SK-N-SH (cell line): ENCODE data around the gene TMEM190. TPM values are rescaled to one million over a fixed set of nuclear protein-coding genes. Genes with fewer than 3 reads are reported as not detected.

Experiments used
- CTCF ChIA-PET: fragments of 300-600, 350-600 bp; formaldehyde crosslinking; extraction: SDS; loops from one replicate; lab custom pipeline; 2021; lab: Yijun Ruan, JAX
- POLR2A ChIA-PET: fragments of 350-600 bp; sonication (Branson Sonifier 250); formaldehyde crosslinking; extraction: SDS; loops from one replicate; lab custom pipeline; 2020; ENCODE audit warnings: antibody characterized with exemption, inconsistent platforms; lab: Yijun Ruan, JAX
- DNase-seq: peaks from one replicate; pipeline ENCODE4 v3.0.0; 2012
- H2AFZ ChIP-seq: fragments of 200-600 bp; sonication (generic); 2 replicates; pipeline ENCODE4 v1.8.1; 2016; ENCODE audit warnings: antibody characterized with exemption, mild to moderate bottlenecking, low read depth
- H3F3A ChIP-seq: fragments of 200-600 bp; sonication (generic); replicated peaks from 2 replicates; pipeline ENCODE3; 2016; ENCODE audit warnings: antibody characterized with exemption, mild to moderate bottlenecking; ENCODE audit not compliant: insufficient read depth
- H3K27ac ChIP-seq, 2 experiments: fragments of 200-500 bp in 1 of 2; fragments of 200-600 bp in 1 of 2; sonication (Bioruptor generic) in 1 of 2; sonication (generic), shearing (Covaris generic) in 1 of 2; 2 replicates each; pipeline versions ENCODE4 v1.5.1 to v1.6.1; 2014 to 2016; ENCODE audit warnings: low read depth in 2 of 2, inconsistent platforms in 1 of 2, low read length in 1 of 2, mild to moderate bottlenecking in 1 of 2, mixed read lengths in 1 of 2
- H3K27me3 ChIP-seq: fragments of 200-600 bp; sonication (generic), shearing (Covaris generic); 2 replicates; pipeline ENCODE4 v1.6.1; 2016; ENCODE audit warnings: mixed run types; ENCODE audit not compliant: insufficient read depth
- H3K36me3 ChIP-seq, 2 experiments: fragments of 200-500 bp in 1 of 2; fragments of 200-600 bp in 1 of 2; sonication (Bioruptor generic) in 1 of 2; sonication (generic) in 1 of 2; replicated peaks in 1 of 2; 2 replicates each; pipeline versions ENCODE3 to v1.5.1; 2014 to 2016; ENCODE audit warnings: low read length in 1 of 2, mild to moderate bottlenecking in 1 of 2; ENCODE audit not compliant: insufficient read depth in 2 of 2, control insufficient read depth in 1 of 2
- H3K4me1 ChIP-seq, 2 experiments: fragments of 200-500 bp in 1 of 2; fragments of 200-600 bp in 1 of 2; sonication (Bioruptor generic) in 1 of 2; sonication (generic), shearing (Covaris generic) in 1 of 2; 2 replicates each; pipeline versions ENCODE4 v1.5.1 to v1.6.1; 2014 to 2016; ENCODE audit warnings: low read depth in 1 of 2, low read length in 1 of 2, mixed run types in 1 of 2; ENCODE audit not compliant: insufficient read depth in 2 of 2, control insufficient read depth in 1 of 2
- H3K4me2 ChIP-seq: fragments of 200-600 bp; sonication (generic), shearing (Covaris generic); 2 replicates; pipeline ENCODE4 v1.6.1; 2017; ENCODE audit warnings: mixed run types
- H3K4me3 ChIP-seq, 2 experiments: fragments of 200-500 bp in 1 of 2; fragments of 200-600 bp in 1 of 2; sonication (Bioruptor generic) in 1 of 2; sonication (generic), shearing (Covaris generic) in 1 of 2; 2 replicates each; pipeline versions ENCODE4 v1.5.1 to v1.8.1; 2014 to 2016; ENCODE audit warnings: low read depth in 2 of 2, inconsistent platforms in 1 of 2, low read length in 1 of 2, mild to moderate bottlenecking in 1 of 2, mixed read lengths in 1 of 2, moderate library complexity in 1 of 2
- H3K79me2 ChIP-seq: fragments of 200-600 bp; sonication (generic); 2 replicates; pipeline ENCODE4 v1.8.1; 2017; ENCODE audit warnings: mild to moderate bottlenecking; ENCODE audit not compliant: insufficient read depth
- H3K9ac ChIP-seq: fragments of 200-600 bp; sonication (generic); 2 replicates; pipeline ENCODE4 v1.6.1; 2017; ENCODE audit warnings: mixed run types
- H3K9me2 ChIP-seq: fragments of 200-600 bp; sonication (generic); 2 replicates; pipeline ENCODE4 v1.6.1; 2017; ENCODE audit warnings: mixed run types
- H3K9me3 ChIP-seq: fragments of 200-600 bp; sonication (generic); 2 replicates; pipeline ENCODE4 v1.6.1; 2017; ENCODE audit warnings: mixed run types, mild to moderate bottlenecking, moderate library complexity
- H4K20me1 ChIP-seq: fragments of 200-600 bp; sonication (generic); 2 replicates; pipeline ENCODE4 v1.6.1; 2017; ENCODE audit warnings: mild to moderate bottlenecking, mixed run types; ENCODE audit not compliant: insufficient read depth
- FOSL2 ChIP-seq: IDR thresholded peaks from 2 replicates; pipeline ENCODE4 v1.4.0; 2012; ENCODE audit warnings: low read depth, mild to moderate bottlenecking, moderate library complexity, borderline replicate concordance
- FOXJ3 ChIP-seq: sonication (generic); formaldehyde crosslinking; IDR thresholded peaks from 2 replicates; pipeline ENCODE4 v1.5.1; 2020; ENCODE audit warnings: mild to moderate bottlenecking, missing genetic modification reagents
- GABPA ChIP-seq: IDR thresholded peaks from 2 replicates; pipeline ENCODE4 v1.4.0; 2012; ENCODE audit warnings: low read depth, mild to moderate bottlenecking
- GATA2 ChIP-seq: sonication (generic); formaldehyde crosslinking; IDR thresholded peaks from 2 replicates; pipeline ENCODE4 v1.5.0; 2020; ENCODE audit warnings: mild to moderate bottlenecking, missing genetic modification reagents
- JUND ChIP-seq: IDR thresholded peaks from 2 replicates; pipeline ENCODE4 v1.4.0; 2012
- MEF2A ChIP-seq: IDR thresholded peaks from 2 replicates; pipeline ENCODE4 v1.4.0; 2012; ENCODE audit warnings: low read depth, borderline replicate concordance
- MXI1 ChIP-seq: IDR thresholded peaks from 2 replicates; pipeline ENCODE4 v1.6.1; 2012; ENCODE audit warnings: mild to moderate bottlenecking, low read depth, low read length, improper control_type of control experiment
- NFIC ChIP-seq: IDR thresholded peaks from 2 replicates; pipeline ENCODE4 v1.4.0; 2012; ENCODE audit warnings: borderline replicate concordance
- YY1 ChIP-seq: IDR thresholded peaks from 2 replicates; pipeline ENCODE4 v1.4.0; 2012; ENCODE audit warnings: low read depth, mild to moderate bottlenecking
- WGBS: methylation state at CpG from one replicate; pipeline ENCODE4 v1.1.6; 2017; ENCODE audit warnings: low lambda C conversion rate; 5-methylcytosine and 5-hydroxymethylcytosine counted together
- polyA plus RNA-seq, 3 experiments: library from polyadenylated mRNA; depleted of rRNA; stranded (reverse); fragments of >200 nt; gene quantifications; 2 replicates each; pipeline ENCODE4 v1.2.3, GENCODE V29; 2012
- TF ChIP-seq, protein P1 (sequence below): fragments of 150-350 bp; IDR thresholded peaks from 2 replicates; pipeline ENCODE4 v1.6.1; 2016; ENCODE audit warnings: mild to moderate bottlenecking, low read depth, low read length

Gene TMEM190
- polyA plus RNA-seq, 1 of the 3 experiments (the other 2 are of a cell fraction), result 0.77 TPM

DNA sequence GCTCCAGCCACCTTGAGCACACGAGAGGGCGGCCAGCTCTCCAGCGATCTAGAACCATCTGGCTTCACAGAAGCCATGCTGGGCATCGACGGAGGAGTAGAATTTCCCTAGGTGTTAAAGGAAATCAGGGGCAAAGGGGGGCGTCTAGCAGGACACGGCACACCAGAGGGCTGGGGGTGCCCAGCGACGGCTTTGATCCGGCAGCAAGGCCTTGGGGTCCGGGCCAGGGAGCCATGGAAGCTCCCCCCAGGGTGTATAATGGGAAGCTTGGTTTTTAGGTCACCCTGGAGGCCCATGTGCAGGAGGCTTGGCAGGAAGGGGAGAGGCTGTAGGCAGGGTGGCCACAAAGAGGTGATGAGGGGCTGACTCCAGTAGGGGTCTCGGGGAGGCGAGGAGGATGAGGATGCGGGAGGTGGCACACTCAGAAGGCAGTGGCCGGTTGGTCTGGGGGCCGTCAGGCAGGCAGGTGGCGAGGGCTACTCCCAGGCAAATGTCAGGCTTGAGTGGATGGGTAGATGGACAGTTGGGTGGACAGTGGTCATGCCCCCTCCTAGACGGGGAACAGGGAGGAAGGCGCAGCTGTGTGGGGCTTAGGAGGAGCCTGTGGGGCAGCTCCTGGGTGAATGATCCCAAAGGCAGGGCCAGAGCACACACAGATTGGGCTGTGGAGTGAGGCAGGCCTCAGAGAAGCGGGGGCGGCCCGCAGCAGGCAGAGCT is 31.4 kb upstream of the TMEM190 start (continued):
- TF ChIP-seq GABPA, result no peak
- TF ChIP-seq MEF2A, result no peak
- TF ChIP-seq, protein P1, sequence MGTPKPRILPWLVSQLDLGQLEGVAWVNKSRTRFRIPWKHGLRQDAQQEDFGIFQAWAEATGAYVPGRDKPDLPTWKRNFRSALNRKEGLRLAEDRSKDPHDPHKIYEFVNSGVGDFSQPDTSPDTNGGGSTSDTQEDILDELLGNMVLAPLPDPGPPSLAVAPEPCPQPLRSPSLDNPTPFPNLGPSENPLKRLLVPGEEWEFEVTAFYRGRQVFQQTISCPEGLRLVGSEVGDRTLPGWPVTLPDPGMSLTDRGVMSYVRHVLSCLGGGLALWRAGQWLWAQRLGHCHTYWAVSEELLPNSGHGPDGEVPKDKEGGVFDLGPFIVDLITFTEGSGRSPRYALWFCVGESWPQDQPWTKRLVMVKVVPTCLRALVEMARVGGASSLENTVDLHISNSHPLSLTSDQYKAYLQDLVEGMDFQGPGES, result no peak
- TF ChIP-seq FOSL2, result no peak
- TF ChIP-seq FOXJ3 (CRISPR knock-in tag), result no peak

DNA sequence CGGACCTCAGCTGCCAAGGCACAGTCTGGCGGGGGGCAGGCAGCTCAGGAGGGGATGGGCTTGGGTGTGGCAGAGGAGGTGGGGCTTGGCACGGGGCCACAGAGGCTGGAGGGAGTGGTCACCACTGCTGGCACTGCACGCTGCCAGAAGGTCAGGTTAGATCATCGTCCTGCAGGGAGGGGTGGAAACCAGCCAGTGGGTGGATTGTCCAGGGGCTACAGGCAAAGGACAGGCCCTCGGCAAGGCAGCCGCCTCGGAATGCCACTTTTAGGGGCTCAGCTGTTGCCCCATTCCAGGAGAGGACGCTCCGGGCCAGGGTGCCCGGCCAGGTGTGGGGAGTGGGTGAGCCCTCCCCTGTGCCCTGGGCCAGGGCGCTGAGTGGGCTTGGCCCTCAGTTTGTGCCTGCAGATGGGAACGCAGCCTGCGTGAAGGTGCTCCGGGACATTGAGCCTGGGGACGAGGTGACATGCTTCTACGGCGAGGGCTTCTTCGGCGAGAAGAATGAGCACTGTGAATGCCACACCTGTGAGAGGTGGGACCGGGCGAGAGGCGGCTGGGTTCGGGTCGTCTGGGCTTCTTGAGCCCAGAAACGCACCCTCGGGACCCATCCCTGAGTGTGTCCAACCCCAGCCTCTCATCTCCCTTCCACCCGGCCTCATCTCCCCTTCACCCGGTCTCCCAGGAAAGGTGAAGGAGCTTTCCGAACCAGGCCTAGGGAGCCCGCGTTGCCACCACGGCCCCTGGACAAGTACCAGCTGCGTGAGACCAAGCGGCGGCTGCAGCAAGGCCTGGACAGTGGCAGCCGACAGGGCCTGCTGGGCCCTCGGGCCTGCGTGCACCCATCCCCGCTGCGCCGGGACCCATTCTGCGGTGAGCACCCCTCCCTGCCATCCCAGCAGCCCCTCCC is 30.6 kb upstream of the TMEM190 start:
- Histone ChIP-seq H4K20me1 (no peaks in the 10 kb centered on the region), H3K27ac (peak overlapping the region in 1 of 2 experiments; percentile 85; a peak in 1 of 4 replicates), H3K9me3 (no peaks in the 10 kb centered on the region), H3K9me2 (no peaks in the 10 kb centered on the region), H3K9ac (no peak overlapping the region), H3K36me3 (peaks cover 0 to 4% of the 10 kb centered on the region in 2 experiments), H2AFZ (no peak overlapping the region), H3K4me1 (peaks cover 0 to 38% of the 10 kb centered on the region in 2 experiments; a peak in 1 of 4 replicates), H3F3A (peaks cover 6% of the 10 kb centered on the region), H3K27me3 (no peaks in the 10 kb centered on the region), H3K4me2 (no peak overlapping the region), H3K79me2 (no peaks in the 10 kb centered on the region), H3K4me3 (no peak overlapping the region)
- TF ChIP-seq JUND, result no peak
- peak; percentile 42; the same call in 1 of the 2 replicates for TF ChIP-seq NFIC
- TF ChIP-seq YY1, result no peak
- TF ChIP-seq FOXJ3 (CRISPR knock-in tag), result no peak
- DNase-seq, result peak; percentile 51
- 91% methylated on average over 24 of the region's 43 CpGs for WGBS
- ChIA-PET CTCF (interaction anchor here (0.8 to 1.3 kb wide), 4 partner anchors 37 to 158 kb away, joined by 3 to 4 read pairs (median 4); partner anchors contain the start of gene TMEM238), POLR2A (no interaction called here)

DNA sequence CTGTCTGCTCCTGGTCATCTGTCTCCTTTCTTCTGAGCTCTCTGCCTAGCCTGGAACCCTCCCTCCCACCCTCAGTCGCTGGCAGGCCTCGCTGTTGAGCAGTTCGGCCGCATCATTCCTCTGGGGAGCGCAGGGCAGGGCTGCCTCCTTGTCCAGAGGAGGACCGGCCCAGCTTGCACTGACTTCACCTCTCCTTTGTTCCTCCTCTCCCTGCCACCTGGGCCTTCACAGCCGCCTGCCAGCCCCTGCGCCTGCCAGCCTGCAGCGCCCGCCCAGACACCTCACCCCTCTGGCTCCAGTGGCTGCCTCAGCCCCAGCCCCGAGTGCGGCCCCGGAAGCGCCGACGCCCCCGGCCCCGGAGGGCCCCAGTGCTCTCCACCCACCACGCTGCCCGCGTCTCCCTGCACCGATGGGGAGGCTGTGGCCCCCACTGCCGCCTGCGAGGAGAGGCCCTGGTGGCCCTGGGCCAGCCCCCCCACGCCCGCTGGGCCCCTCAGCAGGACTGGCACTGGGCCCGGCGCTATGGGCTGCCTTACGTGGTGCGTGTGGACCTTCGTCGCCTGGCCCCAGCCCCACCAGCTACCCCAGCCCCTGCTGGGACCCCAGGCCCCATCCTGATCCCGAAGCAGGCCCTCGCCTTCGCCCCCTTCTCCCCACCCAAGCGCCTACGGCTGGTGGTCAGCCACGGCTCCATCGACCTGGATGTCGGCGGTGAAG is 29.7 kb upstream of the TMEM190 start:
- Histone ChIP-seq H2AFZ (no peak overlapping the region), H3K79me2 (no peaks in the 10 kb centered on the region), H3K4me1 (peaks cover 0 to 31% of the 10 kb centered on the region in 2 experiments; a peak in 1 of 4 replicates), H3K27me3 (no peaks in the 10 kb centered on the region), H3K9ac (no peak overlapping the region), H3K36me3 (peaks cover 0 to 4% of the 10 kb centered on the region in 2 experiments), H3F3A (peaks cover 6% of the 10 kb centered on the region), H3K9me2 (no peaks in the 10 kb centered on the region), H4K20me1 (no peaks in the 10 kb centered on the region), H3K27ac (no peak overlapping the region), H3K4me2 (no peak overlapping the region), H3K4me3 (no peak overlapping the region), H3K9me3 (no peaks in the 10 kb centered on the region)
- ChIA-PET CTCF (interaction anchor here (0.8 to 1.3 kb wide), 3 partner anchors 37 to 157 kb away, joined by 4 read pairs; partner anchors contain the start of gene TMEM238), POLR2A (no interaction called here)
- no peak for TF ChIP-seq GATA2
- TF ChIP-seq MXI1, result no peak
- DNase-seq, result no peak
- WGBS, result 98% methylated on average over 41 of the region's 41 CpGs
